GM19023 (cell line): ENCODE results near the gene RUNX2.

Source experiments
- ATAC-seq: cut with Tn5 transposase; IDR thresholded peaks from one replicate; pipeline ENCODE4 v1.9.1; 2021; ENCODE audit warnings: mild to moderate bottlenecking, moderate library complexity; ENCODE audit not compliant: unreplicated experiment

RUNX2 gene

DNA sequence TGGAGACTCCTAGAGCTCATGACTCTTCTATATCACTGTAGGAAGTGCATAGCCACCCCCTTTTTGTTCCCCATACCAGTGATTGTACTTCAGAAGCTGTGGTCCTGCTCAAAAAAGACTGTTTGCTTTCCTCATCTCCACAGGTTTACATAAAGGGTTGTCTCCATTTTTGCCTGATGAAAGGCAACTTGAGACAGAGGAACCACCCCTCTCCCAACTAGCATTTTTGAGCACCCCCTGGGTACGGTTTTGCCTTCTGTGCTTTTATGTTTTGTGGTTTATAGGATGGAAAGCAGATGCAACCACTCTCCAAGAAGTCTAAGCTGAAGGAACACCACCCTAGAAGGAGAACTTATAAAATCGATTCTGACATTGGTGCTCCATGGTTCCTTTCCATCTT, 177.3 kb downstream of the RUNX2 start:
- no peak for ATAC-seq

DNA sequence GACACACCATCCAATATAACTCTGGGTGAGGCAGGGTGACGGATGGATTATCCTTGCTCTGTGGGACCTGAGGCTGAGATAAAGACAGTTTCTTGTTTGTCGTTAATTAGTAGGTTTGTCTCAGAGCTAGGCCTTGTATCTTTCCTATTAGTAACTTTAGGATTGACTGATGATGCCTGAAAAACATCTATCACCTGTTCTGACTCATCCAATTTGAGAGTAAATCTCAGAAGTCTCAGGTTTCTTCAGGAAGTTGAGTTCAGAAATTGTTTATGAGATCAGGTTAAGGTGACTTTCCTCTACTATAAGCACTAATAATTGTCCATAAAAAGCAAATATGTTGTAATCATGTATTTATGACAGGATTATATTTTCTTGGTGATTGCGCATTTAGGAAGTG, 179.1 kb downstream of the RUNX2 start:
- ATAC-seq: no peak

DNA sequence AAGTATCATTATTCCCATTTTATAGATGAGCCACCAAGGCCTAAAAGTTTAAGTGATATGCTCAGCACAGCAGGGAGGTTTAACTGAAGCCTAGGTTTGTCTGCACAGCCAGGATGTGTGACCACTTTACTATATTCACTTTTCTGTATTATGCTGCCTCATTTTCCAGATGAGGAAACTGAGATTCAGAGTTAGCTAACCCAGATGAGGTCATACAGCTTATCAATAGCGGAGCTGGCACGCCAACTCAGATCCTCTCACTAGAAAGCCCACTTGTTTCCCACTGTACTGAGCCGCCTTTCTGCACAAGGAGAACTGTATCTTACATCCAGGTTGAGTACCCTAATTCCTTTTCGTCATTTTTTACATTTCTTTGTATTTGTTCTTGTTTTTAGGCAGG, 181.3 kb downstream of the RUNX2 start:
- ATAC-seq: no peak

DNA sequence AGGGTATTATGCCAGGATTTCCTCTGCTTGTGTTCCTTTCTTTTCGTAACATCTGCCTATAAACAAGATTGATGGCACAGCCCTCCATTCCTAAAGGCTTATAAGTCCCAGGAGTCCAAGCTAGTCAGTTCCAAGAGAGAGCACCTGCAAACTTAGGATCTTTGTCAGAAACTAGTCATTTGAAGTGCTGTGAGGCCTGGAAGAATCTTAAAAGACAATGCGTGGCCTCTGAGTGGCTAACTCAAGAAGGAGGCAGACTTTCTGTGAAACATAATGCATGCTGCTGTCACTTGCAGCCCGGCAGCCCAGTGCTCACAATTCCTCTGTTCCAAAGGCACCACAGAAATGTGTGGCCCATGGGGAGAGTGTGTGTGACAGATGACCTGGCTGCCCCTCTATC, 184.6 kb downstream of the RUNX2 start:
- no peak for ATAC-seq

DNA sequence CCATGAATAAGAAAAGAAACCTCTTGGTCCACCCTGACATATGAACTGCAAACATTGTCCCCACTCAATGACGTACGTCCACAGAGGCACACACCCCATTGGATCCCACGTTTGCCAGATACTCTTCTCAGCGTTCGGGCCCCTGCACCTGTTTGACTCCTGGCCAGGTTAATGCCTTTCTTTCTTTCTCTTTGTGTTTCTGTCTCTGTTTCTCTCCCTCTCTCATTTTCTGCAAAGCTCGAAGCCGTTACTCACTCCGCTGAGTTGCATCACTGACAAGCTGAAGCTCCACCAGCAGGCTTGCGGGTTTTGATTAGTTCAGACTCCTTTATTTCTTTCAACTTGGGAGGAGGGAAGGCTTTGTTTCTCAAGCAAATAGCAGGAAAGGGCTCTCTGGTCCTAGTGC, 185.1 kb downstream of the RUNX2 start:
- no peak for ATAC-seq

DNA sequence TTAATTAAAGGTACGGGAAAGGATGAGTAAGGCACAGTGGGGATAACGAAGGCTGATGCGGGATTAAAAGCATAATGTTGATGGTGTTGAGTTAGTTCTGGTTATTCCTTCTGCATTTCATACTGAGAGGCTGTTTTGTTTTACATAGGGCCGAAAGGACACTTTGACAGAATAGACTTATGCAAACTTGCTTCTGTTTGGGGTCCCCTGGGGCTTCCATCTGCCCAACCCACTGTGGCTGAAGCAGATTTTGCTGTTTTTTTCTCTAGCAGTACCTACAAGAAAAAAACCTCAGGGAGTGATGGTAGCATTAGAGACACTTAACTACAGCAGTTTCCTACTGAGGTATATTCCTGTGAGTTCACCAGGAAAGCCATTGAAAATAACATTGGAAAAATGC, 185.7 kb downstream of the RUNX2 start:
- no peak for ATAC-seq

DNA sequence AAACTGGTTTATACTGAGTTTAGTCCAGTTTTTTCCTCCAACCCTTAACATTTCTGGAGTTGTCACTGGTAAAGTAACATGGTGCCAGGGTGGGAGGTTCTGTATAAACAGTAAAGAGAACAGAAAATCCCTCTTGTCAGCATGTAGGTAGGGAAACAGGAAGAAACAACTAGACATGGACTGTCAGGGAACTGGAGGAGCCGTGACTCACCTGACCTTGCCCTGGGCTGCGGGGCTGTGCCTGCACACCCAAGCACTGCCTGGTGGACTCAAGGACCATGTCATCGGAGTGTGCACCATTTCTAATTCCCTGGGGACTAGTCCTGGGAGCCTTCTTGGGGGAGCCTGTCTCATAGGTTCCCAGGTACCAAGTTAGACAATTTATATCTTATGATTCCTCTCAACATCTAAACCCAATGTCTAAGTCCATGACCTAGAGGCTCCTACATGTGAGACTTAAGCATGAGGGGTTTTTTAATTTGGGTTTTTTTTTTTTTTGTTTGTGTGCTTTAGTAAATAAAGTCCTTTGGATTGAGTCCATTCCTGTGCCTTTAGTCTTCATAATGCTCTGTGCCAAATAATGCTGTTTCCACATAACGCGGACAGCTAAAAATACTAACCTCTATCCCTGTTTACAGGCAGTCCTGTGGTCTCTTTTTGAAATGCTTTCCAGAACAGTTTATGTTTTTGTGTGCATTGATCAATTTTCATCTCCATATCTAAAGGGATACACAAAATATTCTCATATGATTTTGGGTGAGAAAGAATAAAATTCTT, 186.5 kb downstream of the RUNX2 start:
- no peak for ATAC-seq

DNA sequence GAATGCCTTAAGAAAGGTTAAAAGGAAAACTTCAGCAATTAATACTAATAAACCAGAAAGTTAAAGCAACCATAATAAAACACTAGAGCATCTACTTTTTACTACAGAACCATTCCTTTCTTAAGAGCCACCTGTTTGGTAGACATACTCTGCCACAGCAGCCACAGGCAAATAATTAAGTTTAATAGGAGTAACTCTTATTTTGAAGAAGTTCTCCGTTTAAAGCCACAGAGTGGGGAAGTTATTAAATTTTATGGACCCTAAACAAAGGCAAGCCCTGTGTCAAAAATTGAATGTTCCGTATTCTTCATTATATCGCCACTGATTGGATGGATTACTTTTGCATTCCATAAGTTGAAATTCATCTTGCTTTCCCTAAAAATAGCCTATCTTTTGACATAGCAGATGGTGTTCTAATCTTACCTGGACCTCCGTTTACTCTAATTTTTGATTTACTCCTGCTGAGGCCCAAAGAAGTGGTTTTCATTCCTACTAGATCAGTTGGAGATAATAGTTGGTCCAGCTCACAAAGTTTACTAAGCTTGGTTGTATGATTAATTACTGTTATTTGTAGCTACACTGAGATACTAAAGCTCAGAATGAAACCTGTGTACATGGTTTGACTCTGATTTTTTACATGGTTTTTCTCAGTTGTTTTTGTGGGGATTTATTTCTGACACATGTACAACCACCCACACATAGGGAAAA, 190.0 kb downstream of the RUNX2 start:
- no peak for ATAC-seq

DNA sequence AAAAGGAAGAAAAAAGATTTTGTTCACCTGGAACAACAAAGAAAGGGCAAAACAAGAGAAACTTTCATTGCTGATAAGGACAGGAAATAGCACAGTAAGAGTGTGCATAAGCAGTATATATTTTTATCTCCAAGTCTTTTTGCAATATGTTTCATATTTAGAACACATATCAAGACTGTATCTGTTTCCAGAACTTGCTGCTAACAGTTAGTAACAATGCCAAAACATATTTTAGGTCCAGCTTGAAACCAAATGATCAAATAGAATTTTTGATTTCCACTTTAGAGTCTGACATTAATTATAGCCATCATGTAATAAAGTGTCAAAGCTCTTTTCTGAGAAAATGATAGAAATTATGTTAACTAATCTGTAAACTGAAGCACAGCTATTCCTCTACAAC, 193.1 kb downstream of the RUNX2 start:
- no peak for ATAC-seq

DNA sequence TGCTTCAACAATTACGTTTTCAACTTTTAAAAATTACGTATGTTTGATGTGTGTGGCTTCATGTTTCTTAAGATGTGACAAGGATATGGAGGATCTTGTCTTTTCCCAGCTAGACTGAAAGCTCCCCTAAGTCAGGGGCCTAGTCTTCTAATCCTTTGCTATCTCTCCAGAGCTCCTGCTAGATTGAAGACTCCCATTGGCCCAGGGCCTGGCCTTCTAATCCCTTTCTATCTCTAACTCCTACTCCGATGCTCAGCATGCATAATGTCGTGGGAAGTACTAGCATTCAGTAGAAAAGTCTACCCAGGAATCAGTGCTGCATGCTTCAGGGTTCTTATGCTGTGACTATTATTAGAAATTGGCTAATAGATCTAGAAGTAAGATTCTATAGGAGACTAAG, 194.4 kb downstream of the RUNX2 start:
- no peak for ATAC-seq

DNA sequence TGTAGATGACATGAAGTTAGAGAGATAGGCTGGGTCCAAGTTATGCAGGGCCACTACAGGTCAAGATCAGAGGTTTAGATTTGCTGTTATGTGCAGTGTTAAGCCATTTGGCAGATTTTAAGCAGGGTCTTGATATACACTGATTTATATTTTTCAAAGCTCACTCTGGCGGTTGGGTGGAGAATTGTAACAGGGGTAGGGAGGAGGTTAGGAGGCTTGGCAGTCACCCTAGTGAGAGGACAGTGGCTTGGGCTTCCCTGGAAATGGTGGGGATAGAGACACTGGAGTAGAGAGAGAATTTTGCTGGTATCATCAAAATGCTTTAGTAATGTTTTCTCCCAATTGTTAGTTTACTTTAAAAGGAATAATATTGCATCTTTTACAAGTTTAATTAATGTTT, 199.1 kb downstream of the RUNX2 start:
- ATAC-seq: no peak

DNA sequence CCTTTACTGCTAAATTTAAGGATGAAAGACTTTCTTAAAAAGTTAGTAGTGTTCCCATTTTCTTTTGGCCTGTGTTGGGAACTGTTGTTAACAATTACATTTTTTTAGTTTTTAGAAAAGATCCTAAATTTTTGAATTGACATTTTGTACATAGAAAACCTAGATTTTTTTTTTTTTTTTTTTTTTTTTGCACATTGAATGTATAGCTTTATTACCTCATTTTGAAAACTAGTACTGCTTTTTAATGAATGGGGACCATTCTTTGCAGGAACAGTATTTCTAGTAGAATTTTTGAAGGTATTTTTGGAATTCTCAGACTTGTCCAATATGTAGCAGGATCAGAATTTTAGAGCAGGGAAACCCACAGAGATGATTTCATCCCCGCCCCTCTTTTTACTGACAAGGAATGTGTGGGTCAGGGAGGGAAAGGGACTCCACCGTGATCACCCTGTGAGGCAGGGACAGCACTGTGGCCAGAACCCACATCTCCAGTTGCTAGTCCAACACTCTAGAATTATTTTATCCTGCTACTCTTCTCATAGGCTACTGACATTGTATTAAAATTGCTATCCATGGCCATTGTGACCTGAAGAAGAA, 204.0 kb downstream of the RUNX2 start:
- no peak for ATAC-seq

DNA sequence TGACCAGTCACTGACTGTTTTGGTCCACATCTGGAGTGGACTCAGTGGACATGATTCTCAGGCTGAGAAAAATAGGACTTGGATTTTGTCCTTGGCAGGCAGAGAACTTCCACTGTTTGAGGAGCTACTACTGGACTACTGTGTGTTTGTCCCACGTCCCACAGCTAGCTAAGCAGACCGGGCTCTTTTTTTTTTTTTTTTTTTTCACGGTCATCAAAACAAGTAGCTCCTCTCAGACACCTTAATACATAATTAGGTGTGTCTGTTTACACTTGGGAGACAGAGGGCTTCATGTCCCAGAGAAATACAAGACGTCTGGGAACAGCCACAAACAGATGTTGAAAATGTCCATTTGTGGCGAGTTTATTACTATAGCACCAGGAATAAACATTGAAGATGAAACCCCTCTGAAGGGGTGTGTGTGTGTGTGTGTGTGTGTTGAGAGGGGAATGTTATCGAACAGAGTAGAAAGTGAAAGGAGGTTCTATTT, 204.6 kb downstream of the RUNX2 start:
- ATAC-seq: no peak

DNA sequence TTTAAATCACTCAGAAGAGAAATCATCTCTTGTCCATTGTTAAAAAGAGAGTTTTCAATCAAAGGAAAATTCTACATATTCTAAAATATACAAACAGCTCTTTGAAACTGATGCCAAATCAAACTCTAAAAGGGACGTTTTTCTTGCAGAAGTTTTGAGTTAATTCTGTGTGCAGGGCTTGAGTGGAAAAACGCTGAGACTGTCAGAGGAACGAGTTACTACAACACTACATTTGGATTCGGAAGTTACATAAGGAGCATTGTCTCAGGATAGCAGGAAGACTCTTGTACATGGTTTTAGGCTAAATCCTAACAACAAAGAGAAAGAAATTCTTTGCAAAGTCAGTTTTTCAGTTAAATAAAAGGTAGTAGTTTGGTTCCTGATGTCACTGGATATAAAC, 205.3 kb downstream of the RUNX2 start:
- no peak for ATAC-seq

DNA sequence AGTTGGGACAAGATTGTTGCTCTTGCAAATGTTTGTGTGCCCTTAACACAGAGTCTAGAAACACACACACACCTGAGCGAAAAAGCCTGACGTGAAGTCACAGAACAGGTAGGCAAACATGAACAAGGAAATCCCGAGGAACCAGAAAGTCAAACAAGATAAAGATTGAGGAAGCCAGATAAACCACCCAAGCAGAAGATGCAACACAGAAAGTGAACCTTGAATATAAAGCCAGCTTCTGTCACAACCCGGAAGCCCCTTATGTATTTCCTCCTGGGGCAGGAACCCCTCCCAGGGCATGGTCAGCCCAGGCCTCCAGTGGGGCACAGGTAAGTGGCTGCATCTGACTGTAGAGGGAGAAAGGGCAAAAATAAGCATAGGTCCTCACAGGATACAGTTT, 207.8 kb downstream of the RUNX2 start:
- ATAC-seq: no peak

DNA sequence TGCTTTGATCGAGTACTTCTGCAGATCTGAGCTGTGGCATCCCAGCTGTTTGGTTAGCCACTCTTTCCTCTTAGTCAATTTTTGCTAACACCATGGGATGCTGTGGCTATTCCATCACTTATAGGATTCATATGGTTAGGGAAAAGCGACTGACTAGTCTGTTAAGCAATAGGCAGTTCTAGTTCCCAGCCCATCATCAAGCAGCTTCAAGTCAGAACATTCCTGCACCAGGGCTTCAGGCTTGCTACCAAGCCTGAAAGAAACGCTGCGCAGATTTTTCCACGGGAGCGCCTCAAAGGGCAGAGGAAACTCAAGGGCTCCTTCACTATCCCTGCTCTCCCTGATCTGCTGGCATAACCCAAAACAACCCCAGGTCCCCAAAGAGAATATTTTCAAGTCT, 209.4 kb downstream of the RUNX2 start:
- ATAC-seq: no peak

DNA sequence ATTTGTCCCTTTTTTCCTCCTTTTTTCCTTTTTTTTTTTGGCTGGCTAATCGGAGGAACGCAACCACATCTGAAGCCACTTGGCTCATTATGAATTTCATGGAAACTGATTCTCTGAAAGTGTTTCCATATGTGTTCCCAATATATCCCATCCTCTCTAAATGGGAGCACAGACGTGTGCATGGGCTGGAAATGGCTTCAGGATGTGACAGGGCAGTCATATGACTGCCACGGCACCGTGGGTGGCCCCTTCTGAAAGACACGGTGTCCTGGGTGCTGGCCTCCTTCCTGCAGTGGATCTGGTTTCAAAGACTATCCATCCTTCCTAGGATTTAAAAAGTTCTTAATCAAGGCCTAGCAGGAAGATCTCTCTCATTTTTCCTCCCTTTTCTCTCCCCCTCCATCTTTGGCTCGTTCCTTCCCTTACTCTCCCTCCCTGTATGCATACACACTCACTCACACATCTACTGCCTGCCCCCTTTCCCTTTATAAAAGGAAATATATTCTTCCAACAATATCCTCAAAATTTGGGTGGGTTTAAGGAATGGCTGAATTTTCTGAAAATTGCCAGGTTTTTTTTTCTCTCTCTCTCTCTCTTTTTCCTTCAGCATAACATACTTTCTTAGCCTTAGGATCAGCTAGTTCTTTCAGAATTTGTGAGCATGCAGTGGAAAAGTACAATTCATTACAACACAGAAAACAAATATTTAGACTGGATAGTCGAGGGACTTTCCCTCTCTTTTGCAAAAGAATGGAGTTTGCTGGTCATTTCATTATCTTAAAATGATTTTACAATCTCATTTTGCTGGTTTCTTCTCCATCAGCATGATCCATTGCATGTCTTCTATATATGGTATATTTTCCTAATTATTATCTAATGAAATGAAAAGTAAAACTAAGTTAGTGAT, 210.8 kb downstream of the RUNX2 start:
- ATAC-seq: no peak

DNA sequence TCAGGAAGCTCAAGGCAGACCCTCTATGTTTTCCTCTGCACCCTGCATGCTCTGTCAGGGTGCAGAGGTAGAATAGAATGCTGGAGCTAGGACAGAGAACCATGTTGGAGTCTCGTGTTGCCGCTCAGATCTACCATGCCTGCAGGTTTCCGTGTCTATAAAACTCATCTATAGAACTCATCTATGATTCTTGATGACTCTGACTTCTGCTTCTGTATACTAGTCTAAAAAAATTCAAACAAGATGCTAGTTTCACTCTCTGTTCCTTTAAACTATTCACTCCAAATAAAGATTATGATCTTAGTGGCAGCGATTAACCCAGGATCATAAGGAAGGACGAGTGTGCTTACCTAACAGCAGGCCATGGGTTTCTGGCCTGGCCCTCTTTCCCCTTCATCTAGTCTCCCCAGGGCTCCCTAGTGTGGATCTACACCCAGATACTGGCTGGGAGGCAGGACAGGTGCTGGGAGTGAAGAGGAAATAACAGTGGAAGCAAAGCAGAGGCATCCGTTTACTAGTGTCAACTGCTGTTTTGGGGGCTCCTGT, 212.3 kb downstream of the RUNX2 start:
- no peak for ATAC-seq

DNA sequence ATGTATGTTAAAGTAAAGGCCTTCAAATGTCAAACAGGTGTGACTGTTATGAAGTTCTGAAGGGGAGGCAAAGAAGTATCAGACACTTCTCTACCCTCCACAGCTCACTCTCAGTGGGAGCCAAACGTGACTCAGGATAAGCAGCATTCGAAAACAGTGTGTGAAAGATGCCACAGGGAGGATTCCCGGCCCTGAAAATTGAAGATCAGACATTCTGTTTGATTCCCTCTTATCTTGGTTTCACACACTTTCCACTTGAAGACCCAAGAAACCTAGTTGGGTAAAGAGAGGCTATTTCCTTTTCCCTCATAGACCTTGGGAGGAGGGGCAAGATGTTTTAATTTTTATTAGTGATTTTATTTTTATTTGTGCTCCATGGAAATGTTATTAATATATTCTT, 213.8 kb downstream of the RUNX2 start:
- no peak for ATAC-seq

DNA sequence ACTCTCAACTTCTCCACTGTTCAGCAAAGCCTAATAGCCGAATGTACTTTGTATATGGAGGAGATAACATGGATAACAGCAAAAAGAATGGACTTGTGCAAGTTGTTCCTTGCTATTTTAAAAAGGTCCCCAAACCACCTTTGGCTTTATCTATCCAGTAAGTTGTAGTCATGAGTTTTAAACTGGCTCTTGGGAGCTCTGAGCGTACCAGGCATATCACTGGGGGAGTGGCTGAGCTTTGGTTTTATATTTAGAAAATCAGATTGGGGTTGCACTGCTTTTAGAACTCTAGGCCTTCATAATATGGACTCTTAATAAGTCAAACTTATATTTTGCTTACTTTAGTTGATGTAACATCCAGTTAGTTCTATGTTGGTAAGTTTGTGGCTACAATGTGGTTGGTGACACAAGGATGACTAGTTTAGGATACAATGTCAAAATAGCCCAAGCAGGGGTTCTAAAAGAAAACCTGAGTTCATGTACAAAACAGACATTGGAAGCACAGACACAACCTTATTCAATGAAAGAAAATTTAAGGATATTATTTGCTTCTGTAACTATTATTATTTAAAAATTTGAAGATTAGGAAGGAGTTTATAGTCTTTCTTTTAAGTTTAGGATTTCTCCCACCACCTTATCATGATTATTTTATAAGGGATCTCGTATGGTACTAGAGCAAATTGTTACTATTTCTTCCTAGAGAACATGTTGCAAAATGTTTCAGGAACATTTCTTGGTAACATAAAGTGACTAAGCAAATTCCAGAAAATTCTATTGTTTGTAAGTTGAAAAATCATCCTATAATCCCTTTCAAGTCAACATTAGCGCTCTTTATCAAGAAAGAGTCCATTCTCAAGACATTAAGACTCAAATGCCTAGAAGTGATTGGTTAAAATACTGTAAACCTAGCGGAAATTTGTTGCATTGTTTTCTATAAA, 215.4 kb downstream of the RUNX2 start:
- no peak for ATAC-seq
